Left lung (tissue), 10 donors: ENCODE data around the gene UGP2. TPM values are rescaled to one million over a fixed set of nuclear protein-coding genes. Genes with fewer than 3 reads are reported as not detected.
A peak's percentile ranks its signal among the peaks of the same experiment; 100 is the strongest.

Source experiments
- ATAC-seq: fragments of 200-7000 bp; cut with Tn5 transposase; one replicate; pipeline ENCODE4 v1.9.1; 2020; ENCODE audit warnings: moderate library complexity
- DNase-seq, 4 donors: peaks; one replicate each; pipeline ENCODE4 v3.0.0-alpha.2; 2013 to 2020
- H3K27ac ChIP-seq, 2 donors: fragments of 200-600 bp; sonication (generic) in 1 of 2; one replicate each; pipeline versions ENCODE4 v1.5.0 to v1.8.0; 2020 to 2021
- H3K27me3 ChIP-seq, 2 donors: fragments of 200-600 bp; sonication (generic) in 1 of 2; one replicate each; pipeline versions ENCODE4 v1.5.0 to v1.8.0; 2020 to 2021
- H3K36me3 ChIP-seq, 2 donors: fragments of 200-600 bp; sonication (generic) in 1 of 2; one replicate each; pipeline versions ENCODE4 v1.5.0 to v1.8.0; 2020 to 2021
- H3K4me1 ChIP-seq, 2 donors: fragments of 200-600 bp; one replicate each; pipeline ENCODE4 v1.8.0; 2021
- H3K4me3 ChIP-seq, 2 donors: fragments of 200-600 bp; sonication (generic) in 1 of 2; one replicate each; pipeline versions ENCODE4 v1.5.0 to v1.8.0; 2020 to 2021; ENCODE audit warnings: mild to moderate bottlenecking in 1 of 2
- H3K9me3 ChIP-seq, 2 donors: fragments of 200-600 bp; sonication (generic) in 1 of 2; one replicate each; pipeline versions ENCODE4 v1.5.0 to v1.8.0; 2020 to 2021
- intact Hi-C, 2 donors: fragments of 100-400 bp; cut with DNase I; formaldehyde crosslinking; loops; one replicate each; pipeline versions ENCODE4 v1.11.2 to v1.14.2; 2022
- polyA plus RNA-seq, 6 donors: library from polyadenylated mRNA; unstranded; fragments of 120-200 nt; gene quantifications; one replicate each; pipeline ENCODE4 v1.2.1, GENCODE V29; 2013; ENCODE audit not compliant: insufficient read length in 6 of 6
- total RNA-seq, 2 donors: library from RNA; stranded (reverse); fragmentation: NEBNext Ultra II Directional; extraction: Animal tissue kit (Norgen Biotek cat#: 25700); gene quantifications; one replicate each; pipeline ENCODE4 v1.2.1, GENCODE V29; 2021
- TF ChIP-seq, protein P1 (sequence below), 2 donors: fragments of 200-600 bp; sonication (generic) in 1 of 2; IDR thresholded peaks; one replicate each; pipeline versions ENCODE4 v1.5.0 to v1.8.0; 2021; ENCODE audit warnings: antibody characterized with exemption in 2 of 2
- donor health status: DM: no; HTN: yes; CAD: no.
- donor health status: DM: no; HTN: no; CAD: no.

UGP2 gene
- total and polyA plus RNA-seq, 8 donors, result 80.5 to 165 (median 92.9) TPM

- Histone ChIP-seq H3K9me3 (no peaks in the 10 kb centered on the region), H3K27me3 (no peaks in the 10 kb centered on the region), H3K4me1 (no peaks in the 10 kb centered on the region), H3K4me3 (no peak overlapping the region), H3K27ac (no peak overlapping the region), H3K36me3 (no peaks in the 10 kb centered on the region)
- TF ChIP-seq, protein P1, sequence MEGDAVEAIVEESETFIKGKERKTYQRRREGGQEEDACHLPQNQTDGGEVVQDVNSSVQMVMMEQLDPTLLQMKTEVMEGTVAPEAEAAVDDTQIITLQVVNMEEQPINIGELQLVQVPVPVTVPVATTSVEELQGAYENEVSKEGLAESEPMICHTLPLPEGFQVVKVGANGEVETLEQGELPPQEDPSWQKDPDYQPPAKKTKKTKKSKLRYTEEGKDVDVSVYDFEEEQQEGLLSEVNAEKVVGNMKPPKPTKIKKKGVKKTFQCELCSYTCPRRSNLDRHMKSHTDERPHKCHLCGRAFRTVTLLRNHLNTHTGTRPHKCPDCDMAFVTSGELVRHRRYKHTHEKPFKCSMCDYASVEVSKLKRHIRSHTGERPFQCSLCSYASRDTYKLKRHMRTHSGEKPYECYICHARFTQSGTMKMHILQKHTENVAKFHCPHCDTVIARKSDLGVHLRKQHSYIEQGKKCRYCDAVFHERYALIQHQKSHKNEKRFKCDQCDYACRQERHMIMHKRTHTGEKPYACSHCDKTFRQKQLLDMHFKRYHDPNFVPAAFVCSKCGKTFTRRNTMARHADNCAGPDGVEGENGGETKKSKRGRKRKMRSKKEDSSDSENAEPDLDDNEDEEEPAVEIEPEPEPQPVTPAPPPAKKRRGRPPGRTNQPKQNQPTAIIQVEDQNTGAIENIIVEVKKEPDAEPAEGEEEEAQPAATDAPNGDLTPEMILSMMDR (IDR thresholded peaks at IDR 0.05), result no peak
- no peak for DNase-seq
- intact Hi-C loops, result no loop called here
- ATAC-seq, result no peak
Measured at GRCh38 chr2:63821396-63821795, 20.3 kb upstream of the UGP2 start.

DNA sequence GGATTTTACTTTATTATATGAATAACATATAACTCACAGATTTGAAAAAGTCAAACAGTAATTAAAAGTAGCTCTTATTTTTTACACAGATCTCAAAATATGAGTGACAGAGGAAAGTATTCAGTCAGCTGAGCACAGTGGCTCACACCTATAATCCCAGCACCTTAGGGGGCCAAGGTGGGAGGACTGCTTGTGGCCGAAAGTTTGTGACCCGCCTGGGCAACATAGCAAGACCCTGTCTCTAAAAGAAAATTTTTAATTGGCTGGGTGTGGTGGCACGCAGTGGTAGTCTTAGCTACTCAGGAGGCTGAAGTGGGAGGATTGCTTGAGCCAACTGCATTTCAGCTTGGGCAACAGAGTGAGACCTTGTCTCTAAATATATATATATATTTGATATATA lies 19.2 kb upstream of the UGP2 start:
- intact Hi-C loops, result no loop called here
- Histone ChIP-seq H3K27me3 (no peaks in the 10 kb centered on the region), H3K4me1 (no peaks in the 10 kb centered on the region), H3K27ac (no peak overlapping the region), H3K9me3 (no peaks in the 10 kb centered on the region), H3K36me3 (no peaks in the 10 kb centered on the region), H3K4me3 (no peak overlapping the region)
- ATAC-seq (no peak), DNase-seq (no peak)
- TF ChIP-seq, protein P1 (IDR thresholded peaks at IDR 0.05), result no peak

GRCh38 chr2:63827749-63828148 lies 13.9 kb upstream of the UGP2 start:
- Histone ChIP-seq H3K4me3 (no peak overlapping the region), H3K4me1 (no peaks in the 10 kb centered on the region), H3K9me3 (no peaks in the 10 kb centered on the region), H3K27me3 (no peaks in the 10 kb centered on the region), H3K36me3 (no peaks in the 10 kb centered on the region), H3K27ac (no peak overlapping the region)
- peak; percentile 41 for ATAC-seq
- TF ChIP-seq, protein P1 (IDR thresholded peaks at IDR 0.05), result no peak
- no peak for DNase-seq
- intact Hi-C loops, result no loop called here

- Histone ChIP-seq H3K9me3 (no peaks in the 10 kb centered on the region), H3K27ac (no peak overlapping the region)
- TF ChIP-seq, protein P1 (IDR thresholded peaks at IDR 0.05), result no peak
Measured at GRCh38 chr2:63831176-63831575, 10.5 kb upstream of the UGP2 start.

DNA sequence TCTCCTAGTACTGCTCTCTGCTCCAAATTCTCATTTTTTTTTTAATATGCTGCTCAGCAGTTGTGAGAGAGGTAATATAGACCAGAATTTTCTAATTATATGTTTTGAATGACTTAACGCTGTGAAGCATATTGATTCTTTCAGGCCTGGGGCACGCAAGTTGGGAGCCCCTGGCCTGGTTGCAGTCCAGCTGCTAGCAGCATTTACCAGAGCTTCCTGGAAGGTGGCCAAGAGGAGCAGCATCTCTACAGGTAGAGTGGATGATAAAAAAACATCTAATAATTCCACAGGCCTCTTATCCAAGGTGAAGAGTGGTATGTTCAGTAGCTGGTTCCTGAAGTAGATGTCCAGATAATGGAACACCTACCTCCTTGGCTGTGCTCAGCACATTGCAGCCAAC lies 7.3 kb upstream of the UGP2 start:
- Histone ChIP-seq H3K4me1 (peaks cover 0 to 12% of the 10 kb centered on the region in 2 donors), H3K36me3 (no peaks in the 10 kb centered on the region), H3K9me3 (no peaks in the 10 kb centered on the region), H3K4me3 (no peak overlapping the region), H3K27ac (no peak overlapping the region), H3K27me3 (no peaks in the 10 kb centered on the region)
- ATAC-seq (no peak), DNase-seq (no peak)
- intact Hi-C loops, result no loop called here
- TF ChIP-seq, protein P1 (IDR thresholded peaks at IDR 0.05), result no peak

More at GRCh38 chr2:63831176-63831575, 10.5 kb upstream of the UGP2 start:
- Histone ChIP-seq H3K36me3 (no peaks in the 10 kb centered on the region), H3K4me3 (no peak overlapping the region), H3K27me3 (no peaks in the 10 kb centered on the region), H3K4me1 (no peaks in the 10 kb centered on the region)
- ATAC-seq (no peak), DNase-seq (no peak)
- intact Hi-C loops, result no loop called here
